A673 (cell line): ENCODE measurements around the gene DDN. TPM values are rescaled to one million over a fixed set of nuclear protein-coding genes. Genes with fewer than 3 reads are reported as not detected.

ENCODE experiments used
- BruUV-seq: library from RNA; stranded (reverse); fragments of 400-500 nt; replicated peaks from 2 replicates; lab custom pipeline; 2021; lab: Mats Ljungman, UMichigan
- CTCF ChIA-PET: fragments of 300-600 bp; sonication (Branson Sonifier 250); formaldehyde crosslinking; loops from one replicate; lab custom pipeline; 2022; ENCODE audit warnings: antibody characterized with exemption; lab: Charles Lee
- POLR2A ChIA-PET: fragments of 300-600 bp; sonication (Branson Sonifier 250); formaldehyde crosslinking; loops from one replicate; lab custom pipeline; 2022; ENCODE audit warnings: antibody characterized with exemption; ENCODE audit not compliant: low non-redundant PET; lab: Charles Lee
- DNase-seq: peaks from one replicate; pipeline ENCODE4 v3.0.0-alpha.2; 2015; ENCODE audit warnings: low spot score
- H3K27ac ChIP-seq: fragments of 200-600 bp; sonication (generic); 2 replicates; pipeline ENCODE4 v1.5.1; 2016; ENCODE audit warnings: mixed run types, low read depth, mild to moderate bottlenecking, mixed read lengths, antibody characterized with exemption, low read length; ENCODE audit not compliant: poor library complexity, severe bottlenecking
- H3K27me3 ChIP-seq: fragments of 200-600 bp; sonication (generic); replicated peaks from 2 replicates; pipeline ENCODE4 v1.6.1; 2017; ENCODE audit warnings: mixed run types, low read depth, mild to moderate bottlenecking, mixed read lengths, antibody characterized with exemption, low read length; ENCODE audit not compliant: insufficient read depth, poor library complexity
- H3K36me3 ChIP-seq: fragments of 200-600 bp; sonication (generic); 2 replicates; pipeline ENCODE4 v1.6.1; 2016; ENCODE audit warnings: mixed run types, mild to moderate bottlenecking, mixed read lengths, antibody characterized with exemption, low read length; ENCODE audit not compliant: insufficient read depth, poor library complexity, severe bottlenecking
- H3K4me1 ChIP-seq: fragments of 200-600 bp; sonication (generic); 2 replicates; pipeline ENCODE4 v1.6.1; 2017; ENCODE audit warnings: mixed run types, mild to moderate bottlenecking, mixed read lengths, antibody characterized with exemption, low read length; ENCODE audit not compliant: insufficient read depth, poor library complexity, severe bottlenecking
- H3K4me3 ChIP-seq: fragments of 200-600 bp; sonication (generic); 2 replicates; pipeline ENCODE4 v1.5.1; 2016; ENCODE audit warnings: low read depth, mixed run types, mild to moderate bottlenecking, mixed read lengths, low read length; ENCODE audit not compliant: poor library complexity, severe bottlenecking
- H3K9me3 ChIP-seq: fragments of 200-600 bp; sonication (generic); 2 replicates; pipeline ENCODE4 v1.6.1; 2016; ENCODE audit warnings: mixed run types, low read depth, mild to moderate bottlenecking, mixed read lengths, antibody characterized with exemption, low read length; ENCODE audit not compliant: poor library complexity, severe bottlenecking
- EZH2 ChIP-seq: fragments of 200-600 bp; sonication (generic); IDR thresholded peaks from 2 replicates; pipeline ENCODE4 v1.6.1; 2017; ENCODE audit warnings: borderline replicate concordance, low read depth, mild to moderate bottlenecking, mixed read lengths, antibody characterized with exemption, low read length; ENCODE audit not compliant: poor library complexity, severe bottlenecking
- intact Hi-C: fragments of 100-400 bp; cut with micrococcal nuclease; formaldehyde crosslinking; loops from one replicate; pipeline ENCODE4 v1.10.0; 2022; ENCODE audit not compliant: unreplicated experiment
- total RNA-seq: library from RNA; stranded (reverse); gene quantifications from 2 replicates; pipeline ENCODE4 v1.2.3, GENCODE V29; 2021
- TF ChIP-seq, protein P1 (sequence below): fragments of 300-800, 200-600 bp; sonication (generic); conservative IDR thresholded peaks from 2 replicates; pipeline ENCODE4 v1.5.1; 2017; ENCODE audit warnings: low read depth, mild to moderate bottlenecking, antibody characterized with exemption, low read length, moderate library complexity, mixed read lengths

The DDN gene
- total RNA-seq, 1 experiment from 2014 or later, result 2.7 TPM

GRCh38 chr12:49044660-49045059, 45.5 kb upstream of the DDN start:
- no peak overlapping the region for H3K4me3 ChIP-seq
- peaks cover 98% of the 10 kb centered on the region for H3K36me3 ChIP-seq
- TF ChIP-seq, protein P1, sequence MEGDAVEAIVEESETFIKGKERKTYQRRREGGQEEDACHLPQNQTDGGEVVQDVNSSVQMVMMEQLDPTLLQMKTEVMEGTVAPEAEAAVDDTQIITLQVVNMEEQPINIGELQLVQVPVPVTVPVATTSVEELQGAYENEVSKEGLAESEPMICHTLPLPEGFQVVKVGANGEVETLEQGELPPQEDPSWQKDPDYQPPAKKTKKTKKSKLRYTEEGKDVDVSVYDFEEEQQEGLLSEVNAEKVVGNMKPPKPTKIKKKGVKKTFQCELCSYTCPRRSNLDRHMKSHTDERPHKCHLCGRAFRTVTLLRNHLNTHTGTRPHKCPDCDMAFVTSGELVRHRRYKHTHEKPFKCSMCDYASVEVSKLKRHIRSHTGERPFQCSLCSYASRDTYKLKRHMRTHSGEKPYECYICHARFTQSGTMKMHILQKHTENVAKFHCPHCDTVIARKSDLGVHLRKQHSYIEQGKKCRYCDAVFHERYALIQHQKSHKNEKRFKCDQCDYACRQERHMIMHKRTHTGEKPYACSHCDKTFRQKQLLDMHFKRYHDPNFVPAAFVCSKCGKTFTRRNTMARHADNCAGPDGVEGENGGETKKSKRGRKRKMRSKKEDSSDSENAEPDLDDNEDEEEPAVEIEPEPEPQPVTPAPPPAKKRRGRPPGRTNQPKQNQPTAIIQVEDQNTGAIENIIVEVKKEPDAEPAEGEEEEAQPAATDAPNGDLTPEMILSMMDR, result no peak
- TF ChIP-seq EZH2, result no peak
- DNase-seq, result no peak
- CTCF ChIA-PET, result interaction anchor here (1.4 to 1.6 kb wide), 2 partner anchors 11 to 48 kb away, joined by 6 read pairs; no protein-coding TSS in a partner anchor
- no peaks in the 10 kb centered on the region for H3K9me3 ChIP-seq
- POLR2A ChIA-PET, result no interaction called here
- H3K27me3 ChIP-seq, result no peaks in the 10 kb centered on the region
- no TSS peak for BruUV-seq
- peaks cover 1% of the 10 kb centered on the region for H3K4me1 ChIP-seq
- intact Hi-C loops, result no loop called here
- no peak overlapping the region for H3K27ac ChIP-seq

GRCh38 chr12:49043856-49044258, 44.7 kb upstream of the DDN start:
- DNase-seq, result peak; percentile 77
- intact Hi-C loops, result no loop called here
- H3K4me1 ChIP-seq, result no peaks in the 10 kb centered on the region
- ChIA-PET CTCF (interaction anchor here (0.7 to 1.6 kb wide), 6 partner anchors 12 to 47 kb away, joined by 3 to 6 read pairs (median 3); no protein-coding TSS in a partner anchor), POLR2A (no interaction called here)
- TF ChIP-seq EZH2, result no peak
- TF ChIP-seq, protein P1, result peak; percentile 83
- no peaks in the 10 kb centered on the region for H3K9me3 ChIP-seq
- no peaks in the 10 kb centered on the region for H3K27me3 ChIP-seq
- H3K27ac ChIP-seq, result no peak overlapping the region
- peaks cover 98% of the 10 kb centered on the region for H3K36me3 ChIP-seq
- no peak overlapping the region for H3K4me3 ChIP-seq
- BruUV-seq, result TSS peak; percentile 12

GRCh38 chr12:49043241-49043640, 44.1 kb upstream of the DDN start:
- CTCF ChIA-PET, result interaction anchor here (0.7 to 1.6 kb wide), 6 partner anchors 13 to 46 kb away, joined by 3 to 6 read pairs (median 3); no protein-coding TSS in a partner anchor

More at GRCh38 chr12:49043241-49043640, 44.1 kb upstream of the DDN start:
- Histone ChIP-seq H3K36me3 (peaks cover 98% of the 10 kb centered on the region), H3K9me3 (no peaks in the 10 kb centered on the region), H3K4me1 (no peaks in the 10 kb centered on the region), H3K27ac (no peak overlapping the region), H3K27me3 (no peaks in the 10 kb centered on the region), H3K4me3 (no peak overlapping the region)
- TF ChIP-seq, protein P1, result no peak
- no peak for TF ChIP-seq EZH2
- POLR2A ChIA-PET, result interaction anchor here (0.6 kb wide), 1 partner anchor 38 kb away, joined by 3 read pairs; no protein-coding TSS in a partner anchor
- BruUV-seq, result no TSS peak
- DNase-seq, result no peak
- intact Hi-C loops, result no loop called here
